GM19240 (cell line): Measurements from ENCODE around the gene TMPRSS15.
"Not testable (repeated sequence)": the region's sequence is repeated elsewhere in the genome, so short reads cannot be mapped to it uniquely, and the experiment has no call there.

Experiments used
- DNase-seq: peaks from one replicate; pipeline ENCODE4 v3.0.0; 2011; ENCODE audit warnings: low spot score; ENCODE audit not compliant: insufficient read length

Gene TMPRSS15

DNA sequence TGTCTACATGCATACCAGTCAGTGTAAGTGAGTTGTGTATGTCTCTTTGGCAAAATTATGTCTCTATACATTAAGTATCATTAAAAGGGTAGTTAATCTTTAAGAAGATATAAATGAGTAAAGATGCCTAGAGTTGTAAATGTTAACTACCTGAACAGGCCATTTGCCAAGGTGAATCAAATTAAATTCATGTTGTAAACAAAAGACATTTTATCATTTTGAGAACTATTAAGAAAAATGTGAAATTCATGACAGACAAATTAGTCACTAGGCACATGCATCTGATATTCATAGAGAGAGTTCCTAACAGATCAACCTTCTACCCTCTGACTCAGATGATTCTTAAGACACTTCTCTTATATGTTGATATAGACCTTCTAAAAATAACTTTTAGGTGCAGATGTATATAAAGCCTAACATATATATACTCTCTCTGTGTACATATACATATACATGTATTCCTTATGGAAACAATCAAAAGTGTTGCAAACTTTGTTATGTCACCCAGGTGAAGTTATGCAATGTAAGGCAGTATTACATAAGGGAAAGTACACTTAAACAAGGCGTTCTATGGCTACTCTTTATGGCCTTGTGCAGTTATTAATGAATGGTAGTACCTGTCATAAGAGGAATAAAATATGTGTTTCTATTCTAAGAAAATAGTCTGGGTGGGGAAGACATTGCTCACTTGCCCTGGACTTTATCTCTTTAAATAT is at the start of gene TMPRSS15:
Gene TMPRSS15, minus strand, starts transcription at position 51 of the 716 bp plus-strand sequence. CDS start 163 bp downstream, outside the sequence.
- DNase-seq: no peak

DNA sequence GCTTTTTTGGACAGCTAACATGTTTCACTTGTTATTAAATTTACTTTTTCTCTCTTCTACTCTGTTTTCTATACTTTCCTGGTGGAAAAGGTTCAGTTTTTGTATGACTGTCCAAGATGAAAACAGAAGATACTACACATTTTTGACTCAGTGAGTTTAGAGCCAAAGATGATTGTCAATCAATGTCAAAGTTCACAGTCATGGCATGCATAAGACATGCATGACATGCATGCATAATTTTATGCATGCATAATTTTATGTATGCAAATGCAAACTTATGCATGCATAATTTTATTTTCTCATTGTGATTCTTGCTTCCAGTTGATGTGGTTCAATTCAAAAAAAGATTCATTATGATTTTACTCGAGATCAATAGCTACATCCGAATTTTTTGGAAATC is 48.1 kb upstream of the TMPRSS15 start:
- DNase-seq: no peak

DNA sequence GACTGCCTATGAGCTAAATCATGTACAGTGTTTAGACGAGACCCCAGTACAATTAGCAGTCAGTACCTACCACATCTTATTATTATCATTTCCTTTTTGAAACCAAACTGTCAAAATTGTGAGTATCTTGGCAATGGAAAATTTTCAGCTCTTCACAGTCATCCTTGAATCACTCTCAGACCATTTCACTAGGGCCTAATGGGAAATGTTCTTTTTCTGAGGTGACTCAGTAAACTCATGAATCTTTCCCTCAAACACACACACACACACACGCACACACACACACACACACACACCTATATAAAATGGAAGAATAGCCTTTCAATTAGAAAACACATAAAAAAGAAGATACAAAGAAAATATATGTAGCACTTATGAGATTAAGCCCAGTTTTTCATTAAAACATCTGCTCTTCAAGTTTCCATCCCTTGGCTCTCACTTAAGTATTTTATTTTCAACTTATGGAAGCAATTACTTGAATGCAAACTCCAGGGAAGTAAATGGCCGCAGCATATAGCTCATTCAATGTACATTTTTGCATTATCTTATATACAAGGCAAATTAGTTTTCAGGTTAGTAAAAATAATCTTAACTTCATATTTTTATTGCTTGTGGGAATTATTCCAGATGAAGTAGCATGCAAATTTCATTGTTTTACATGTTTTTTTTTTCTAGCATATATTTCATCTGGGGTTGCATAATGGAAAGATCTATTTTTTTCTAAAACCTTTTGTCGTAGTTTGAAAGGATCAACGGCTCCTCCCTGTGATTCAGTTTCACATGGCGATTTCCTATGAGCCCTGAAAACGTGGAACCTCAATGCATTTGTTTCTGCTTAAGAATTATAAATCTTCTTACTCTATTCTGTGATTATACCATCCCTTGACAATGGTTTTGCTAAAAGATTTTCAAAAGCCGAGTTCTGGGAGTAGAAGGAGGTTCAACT is 46.3 kb upstream of the TMPRSS15 start:
- no peak for DNase-seq

DNA sequence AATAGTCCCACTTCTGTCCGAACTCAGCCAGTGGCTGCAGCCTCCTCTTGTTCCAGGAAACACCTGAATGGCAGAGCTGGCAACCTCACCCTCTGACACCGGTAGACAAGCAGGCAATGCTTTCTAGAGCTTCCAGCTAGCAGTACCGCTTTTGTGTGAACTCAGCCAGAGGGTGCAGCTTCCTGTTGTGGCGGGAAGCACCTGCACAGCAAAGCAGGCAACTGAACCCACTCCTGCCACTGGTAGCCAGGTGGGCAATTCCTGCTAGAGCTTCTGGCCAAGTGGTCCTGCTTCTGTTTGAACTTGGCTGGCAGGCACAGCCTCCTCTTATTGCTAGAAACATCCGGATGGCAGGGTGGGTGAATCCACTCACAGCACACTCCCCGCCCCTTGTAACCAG is 40.1 kb upstream of the TMPRSS15 start:
- DNase-seq: no peak

DNA sequence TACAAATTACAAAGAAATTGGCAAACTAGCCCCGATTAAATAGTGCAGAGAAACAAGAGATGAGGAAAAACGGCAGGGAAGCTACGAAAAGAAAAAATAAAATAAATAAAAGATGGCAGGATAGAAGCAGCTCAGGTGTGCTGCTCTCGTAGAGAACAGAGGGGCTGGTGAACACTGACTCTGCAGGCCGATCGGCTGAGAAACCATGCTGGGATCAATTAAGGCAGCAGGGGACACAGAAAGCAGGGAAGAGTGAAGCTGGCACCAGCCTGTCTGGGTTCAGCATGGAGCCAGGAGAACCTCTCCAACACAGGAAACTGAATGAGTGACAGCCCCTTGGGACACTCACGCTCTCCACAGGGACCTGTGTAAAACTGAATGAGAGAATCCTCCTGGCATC is 39.5 kb upstream of the TMPRSS15 start:
- no peak for DNase-seq

DNA sequence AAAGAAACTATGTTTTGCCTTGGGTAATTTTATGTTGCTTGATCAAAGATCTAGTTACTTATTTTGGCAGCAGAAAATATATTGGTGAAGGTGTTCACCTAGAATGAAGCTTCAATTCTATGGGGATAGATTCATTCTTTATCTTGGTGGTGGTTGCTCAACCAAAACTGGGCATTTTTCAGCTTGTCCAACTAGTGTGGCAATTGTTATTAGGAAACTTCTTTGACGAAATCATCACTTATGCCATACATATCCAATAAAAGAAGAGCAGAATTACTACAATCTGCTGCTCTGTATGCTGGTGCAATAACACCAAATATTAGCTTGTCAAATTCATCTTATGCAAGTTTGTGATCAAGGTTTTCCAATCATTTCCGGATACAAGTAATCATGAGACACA is 26.8 kb upstream of the TMPRSS15 start:
- DNase-seq: no peak

DNA sequence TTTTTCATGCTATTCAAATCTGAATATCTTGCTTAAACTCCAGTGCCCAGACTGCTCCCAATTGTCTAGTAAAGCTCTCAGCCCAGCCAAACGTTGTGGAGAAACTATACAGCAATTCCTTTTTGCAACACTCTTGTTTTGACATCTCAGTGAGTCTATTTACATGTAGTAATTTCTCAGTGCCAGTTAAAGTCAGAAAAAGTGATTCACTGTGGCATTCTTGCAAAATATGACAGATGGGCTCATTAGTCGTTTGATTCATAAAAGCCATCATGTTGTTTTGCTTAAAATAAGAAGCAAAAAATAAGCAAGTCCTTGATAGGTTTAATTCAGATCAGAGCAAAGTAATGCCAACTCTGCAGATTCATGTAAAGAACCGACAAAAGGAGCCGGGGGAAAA is 20.7 kb upstream of the TMPRSS15 start:
- no peak for DNase-seq

DNA sequence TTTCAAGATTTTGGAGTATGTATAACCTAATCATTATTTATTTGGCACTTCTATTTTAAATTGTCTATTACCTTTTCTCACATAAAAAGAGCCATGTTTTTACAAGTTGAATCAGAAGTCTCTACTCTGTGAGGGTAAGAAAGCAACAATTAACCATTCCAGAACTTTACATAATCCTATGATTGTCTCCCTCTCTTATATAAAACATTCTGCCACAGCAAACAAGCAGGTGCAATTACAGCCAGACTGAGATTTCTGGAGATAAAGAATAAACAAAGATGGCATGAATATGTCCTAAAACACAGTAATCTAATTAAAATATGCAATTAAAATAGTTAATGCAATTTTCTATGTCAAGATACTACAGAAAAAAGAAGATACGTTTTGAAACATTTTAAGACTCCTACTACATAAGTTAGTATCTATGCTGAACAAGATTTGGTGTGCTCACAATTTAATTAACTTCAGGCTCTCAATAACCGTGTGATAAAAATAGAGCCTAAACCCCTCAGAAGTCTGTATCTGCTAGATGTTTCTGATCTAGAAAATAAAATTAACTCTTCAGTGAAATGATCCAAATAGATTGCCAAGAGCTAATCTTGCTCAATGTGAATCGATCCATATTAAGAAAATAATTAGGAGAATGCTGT is 13.7 kb upstream of the TMPRSS15 start:
- no peak for DNase-seq

DNA sequence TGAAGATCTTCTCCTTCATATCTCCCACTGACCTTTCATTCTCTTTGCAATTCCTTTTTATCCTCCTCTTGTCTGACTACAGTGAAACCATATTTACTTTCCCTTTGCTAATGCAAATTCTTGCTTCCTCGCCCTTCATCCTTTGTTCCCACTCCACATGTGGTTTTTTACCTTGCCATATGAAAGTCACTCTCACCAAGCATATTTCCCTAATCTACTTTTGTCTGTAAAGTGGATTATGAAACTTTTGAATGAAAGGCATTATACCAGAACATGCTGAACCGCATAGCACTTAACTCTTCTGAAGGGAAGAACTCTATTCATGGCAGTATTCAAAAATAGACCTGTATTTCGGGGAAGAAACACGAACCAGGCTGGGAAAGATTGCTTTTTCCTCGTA is 8.0 kb upstream of the TMPRSS15 start:
- DNase-seq: no peak

DNA sequence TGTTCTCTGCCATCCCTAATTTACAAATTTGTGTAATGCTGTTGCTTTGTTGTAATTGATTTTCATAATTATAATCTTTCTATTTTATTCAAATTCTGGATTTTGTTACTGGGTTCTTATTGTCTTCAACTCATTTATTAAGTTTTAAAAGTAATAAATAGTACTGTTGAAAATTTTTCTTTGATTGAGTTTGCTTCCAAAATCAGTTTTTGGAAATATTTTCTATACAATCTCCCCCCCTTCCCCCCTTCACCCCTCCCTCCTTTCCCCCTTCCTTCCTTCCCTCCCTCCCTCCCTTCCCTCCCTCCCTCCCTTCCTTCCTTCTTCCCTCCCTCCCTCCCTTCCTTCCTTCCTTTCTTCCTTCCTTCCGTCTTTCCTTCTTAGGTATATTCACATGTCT is 6.0 kb upstream of the TMPRSS15 start:
- DNase-seq: no peak

DNA sequence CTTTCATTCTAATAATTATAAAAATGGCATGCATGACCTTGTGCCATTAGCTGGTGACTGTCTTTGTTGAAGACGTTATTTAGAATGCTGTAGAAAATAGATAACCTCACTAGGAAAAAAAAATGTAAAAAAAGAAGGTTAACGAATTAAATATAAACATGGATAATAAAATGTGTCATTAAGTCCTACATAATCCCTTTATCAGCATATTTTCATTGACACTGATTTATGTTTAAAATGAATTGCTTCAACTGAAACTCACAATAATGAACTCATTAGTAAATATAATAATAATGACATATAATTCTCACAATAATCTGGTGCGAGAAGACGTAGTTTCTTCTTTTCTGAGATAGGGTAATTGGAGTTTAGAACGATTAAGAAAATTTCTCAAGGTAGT is 4.7 kb downstream of the TMPRSS15 start:
- DNase-seq: no peak

DNA sequence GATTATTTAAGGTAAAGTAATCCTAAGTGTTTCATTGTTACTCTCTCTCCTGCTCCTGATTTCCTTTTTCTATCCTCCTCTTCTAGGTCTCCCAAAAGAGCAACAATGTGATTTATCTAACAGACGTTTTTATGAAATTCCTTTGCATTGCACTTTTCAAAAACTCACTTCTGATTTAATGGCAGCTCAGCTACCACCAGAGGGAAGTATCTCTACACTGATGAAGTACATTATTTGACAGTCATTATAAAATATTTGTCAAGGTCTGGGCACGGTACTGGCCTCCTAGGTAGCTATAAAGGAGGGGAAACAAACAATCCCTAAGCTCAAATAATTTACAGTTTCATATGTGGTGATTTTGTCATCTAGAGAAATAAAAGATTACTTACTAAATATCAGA is 15.6 kb downstream of the TMPRSS15 start:
- DNase-seq: no peak

DNA sequence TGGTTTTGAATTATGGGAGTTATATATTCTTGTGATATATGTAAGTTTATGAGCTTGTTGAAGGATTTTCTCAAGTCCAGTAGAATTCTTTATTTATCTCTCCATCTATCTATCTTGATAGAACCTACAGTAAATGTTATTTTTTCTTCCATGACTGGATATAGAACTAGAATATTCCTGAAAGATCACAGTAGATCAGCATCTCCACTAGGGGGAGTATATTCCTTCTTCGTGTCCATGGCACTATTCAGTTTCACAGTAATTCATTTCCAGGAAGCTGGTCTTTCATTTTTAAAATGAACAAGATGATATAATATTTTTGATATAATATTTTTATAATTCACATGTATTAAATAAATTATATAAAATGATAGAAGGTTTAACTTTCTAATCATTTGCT is 18.8 kb downstream of the TMPRSS15 start:
- no peak for DNase-seq

DNA sequence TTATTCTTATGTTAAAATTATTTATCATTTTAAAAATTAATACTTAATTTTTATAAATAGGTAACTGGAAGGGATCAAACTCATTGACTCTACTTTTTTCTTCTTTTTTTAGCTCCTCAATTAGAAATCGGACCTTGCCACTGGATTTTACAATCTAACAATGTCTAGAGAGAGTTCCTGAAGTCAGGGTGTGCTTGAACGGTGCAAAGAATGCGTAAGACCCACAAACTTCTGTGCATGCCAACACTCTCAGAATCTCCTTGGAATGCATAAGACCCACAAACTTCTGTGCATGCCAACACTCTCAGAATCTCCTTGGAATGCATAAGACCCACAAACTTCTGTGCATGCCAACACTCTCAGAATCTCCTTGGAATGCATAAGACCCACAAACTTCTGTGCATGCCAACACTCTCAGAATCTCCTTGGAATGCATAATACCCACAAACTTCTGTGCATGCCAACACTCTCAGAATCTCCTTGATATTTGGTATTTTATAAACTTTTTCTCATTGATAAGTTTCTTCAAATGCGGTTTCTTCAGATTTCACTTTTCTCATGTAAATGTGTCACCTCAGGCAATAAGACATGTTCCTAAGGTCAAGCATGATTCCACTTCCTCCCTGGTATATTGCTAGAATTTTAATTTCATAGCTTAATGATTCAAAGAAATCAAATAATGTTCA is 20.5 kb downstream of the TMPRSS15 start:
- not testable (repeated sequence) for DNase-seq

DNA sequence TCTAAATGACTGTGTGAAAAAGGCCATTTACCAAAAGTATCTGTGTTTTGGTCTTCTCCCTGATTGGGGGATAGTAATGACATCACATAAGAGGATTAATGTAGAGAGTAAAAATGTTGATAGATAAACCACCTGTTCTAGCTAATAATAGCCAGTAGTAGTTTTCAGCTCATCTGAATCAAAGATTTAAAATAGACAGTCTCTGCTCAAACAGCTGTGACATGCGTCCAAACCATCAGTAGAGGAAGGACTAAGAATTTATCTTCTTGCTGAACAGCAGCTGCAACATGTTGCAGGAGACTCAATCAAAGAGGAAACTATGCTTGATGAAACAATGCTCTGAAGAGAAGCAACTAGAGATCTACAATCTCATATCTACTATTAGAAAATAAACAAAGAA is 21.4 kb downstream of the TMPRSS15 start:
- DNase-seq: no peak

DNA sequence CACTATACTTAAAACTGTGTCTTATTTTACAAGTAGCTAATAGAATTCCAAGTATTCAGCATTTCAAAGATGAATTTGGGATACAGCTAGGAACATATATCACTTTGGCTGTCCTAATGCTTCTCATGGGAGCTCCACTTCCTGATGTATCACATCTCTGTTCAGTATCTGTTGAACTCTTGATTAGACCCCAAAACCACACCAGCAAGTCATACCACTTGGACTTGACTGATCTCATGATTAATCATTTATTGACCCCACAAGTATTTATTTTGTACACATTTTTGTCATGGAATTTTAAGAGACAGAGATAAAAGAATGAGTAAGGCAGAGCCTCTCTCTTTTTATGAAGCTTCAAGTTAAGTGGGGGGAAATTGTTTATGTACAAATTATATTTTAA is 30.0 kb downstream of the TMPRSS15 start:
- no peak for DNase-seq

DNA sequence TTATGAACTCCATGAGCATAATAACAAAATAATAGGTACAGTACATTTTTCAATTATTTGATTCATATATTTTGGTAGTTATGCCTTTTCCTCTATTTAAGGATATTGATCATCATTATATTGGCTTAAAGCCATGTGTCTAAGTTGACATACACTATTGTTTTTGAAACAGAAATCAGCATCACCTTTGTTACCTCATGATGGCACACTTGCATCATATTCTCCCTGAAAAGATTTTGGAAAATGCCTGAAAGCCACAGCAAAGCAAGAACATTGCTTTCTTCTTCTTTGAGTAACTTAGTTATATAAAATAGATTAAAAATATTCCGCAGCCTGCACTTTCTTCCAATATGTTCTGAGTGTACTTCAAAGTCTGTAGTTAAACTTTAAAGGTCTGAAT is 33.3 kb downstream of the TMPRSS15 start:
- DNase-seq: no peak

DNA sequence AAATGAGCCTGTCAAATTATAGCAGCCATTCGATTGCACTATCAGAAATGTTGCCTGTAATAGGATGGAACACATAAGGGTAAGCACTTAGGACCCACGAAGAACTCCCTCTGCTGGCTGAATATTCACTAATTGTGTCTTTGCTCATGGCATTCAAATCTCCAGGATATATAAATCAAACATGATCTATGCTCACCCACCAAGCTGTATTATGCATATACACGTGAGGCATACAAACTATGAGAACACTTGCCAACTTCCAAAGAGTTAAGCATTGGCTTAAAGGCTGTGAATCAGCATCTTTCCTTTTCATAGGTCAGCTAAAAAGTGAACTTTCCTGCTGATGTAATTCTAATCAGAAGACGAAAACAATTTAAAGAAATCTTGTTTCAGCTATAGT is 34.5 kb downstream of the TMPRSS15 start:
- DNase-seq: no peak

DNA sequence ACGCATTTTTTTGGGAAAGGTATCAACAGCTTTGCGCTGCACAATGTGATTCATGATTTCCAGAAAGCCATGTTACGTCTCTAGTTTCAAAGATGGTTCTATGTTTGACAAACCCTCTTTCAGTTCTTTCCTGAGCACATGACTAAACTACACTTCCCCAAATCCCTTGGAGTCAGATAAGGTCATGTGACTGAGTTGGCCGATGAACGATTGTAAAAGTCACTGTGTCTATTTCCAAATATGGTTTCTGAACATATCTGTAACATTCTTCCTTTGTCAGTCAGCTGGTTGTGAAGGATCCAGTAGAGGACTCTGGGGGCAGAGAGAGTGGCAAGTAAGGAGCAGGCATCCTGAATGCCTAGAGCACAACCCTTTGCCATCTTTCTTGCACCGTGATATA is 35.4 kb downstream of the TMPRSS15 start:
- DNase-seq: no peak

DNA sequence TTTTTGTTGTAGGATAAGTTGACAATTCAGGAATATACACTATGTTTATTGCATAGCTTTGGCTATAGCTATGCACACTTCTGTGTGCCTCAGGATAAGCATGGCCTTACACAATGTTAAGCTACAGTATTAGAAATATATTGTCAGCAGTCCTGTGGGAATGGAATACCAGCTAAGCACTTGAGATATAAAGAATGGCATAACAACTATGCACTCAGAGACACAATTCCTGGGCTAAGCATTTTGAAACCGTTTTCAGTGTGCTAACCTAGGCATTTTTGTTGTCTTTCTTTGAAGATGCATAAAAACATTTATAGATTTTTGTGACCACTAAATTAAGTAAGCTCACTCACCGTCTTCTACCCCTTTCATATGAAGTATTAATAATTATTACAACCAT is 46.8 kb downstream of the TMPRSS15 start:
- no peak for DNase-seq

DNA sequence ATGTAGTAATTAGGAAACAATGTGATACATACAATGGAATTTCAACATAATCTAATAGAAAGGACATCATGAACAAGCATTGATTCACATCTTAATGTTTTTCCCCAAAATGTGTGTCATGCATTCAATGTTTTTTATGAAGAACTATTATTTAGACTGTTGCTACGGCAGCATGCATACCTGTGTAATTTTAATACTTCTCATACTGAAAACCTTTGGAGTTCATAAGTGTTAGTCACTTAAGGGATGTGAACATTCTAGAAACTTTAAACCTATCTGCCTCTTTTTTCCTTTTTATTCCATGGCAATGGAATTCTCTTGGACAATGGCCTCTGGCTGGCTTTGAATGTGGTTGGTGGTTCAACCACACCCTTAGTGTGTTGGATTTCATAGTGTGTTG is 48.6 kb downstream of the TMPRSS15 start:
- no peak for DNase-seq

DNA sequence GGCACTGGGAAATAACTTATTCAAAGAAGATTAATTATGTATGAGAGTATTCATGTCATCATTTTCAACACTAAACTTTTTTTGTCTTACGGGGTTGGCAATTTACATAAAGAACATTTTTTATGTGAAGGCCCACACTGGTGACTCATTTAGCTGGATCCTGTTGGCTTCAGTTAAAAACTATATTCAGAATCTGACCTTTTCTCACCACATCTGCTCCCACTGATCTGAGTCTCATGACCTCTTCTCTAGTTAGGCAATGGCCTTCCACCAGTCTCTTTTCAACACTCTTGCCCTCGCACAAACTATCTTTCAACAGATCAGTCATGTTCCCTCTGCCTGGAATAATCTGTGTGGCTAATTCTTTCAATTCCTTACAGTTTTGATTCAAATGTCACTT is 53.4 kb downstream of the TMPRSS15 start:
- DNase-seq: no peak
